BLaER1 treated with 17β-estradiol and CSF1 and Interleukin-3, amounts not matched to agents 10 nM and 100 nM (cell line): ENCODE data around the gene CBX8.

Experiments used
- H3K27ac ChIP-seq, 11 experiments: shearing (Covaris generic); formaldehyde crosslinking; 2 replicates each; pipeline ENCODE4 v1.8.1; 2022
- H3K27me3 ChIP-seq, 11 experiments: shearing (Covaris generic); formaldehyde crosslinking; 2 replicates each; pipeline ENCODE4 v1.8.1; 2022
- H3K36me3 ChIP-seq, 11 experiments: shearing (Covaris generic); formaldehyde crosslinking; 2 replicates each; pipeline ENCODE4 v1.8.1; 2022
- H3K4me1 ChIP-seq, 10 experiments: shearing (Covaris generic); formaldehyde crosslinking; 2 replicates each; pipeline ENCODE4 v1.8.1; 2022
- H3K4me2 ChIP-seq, 11 experiments: shearing (Covaris generic); formaldehyde crosslinking; 2 replicates each; pipeline ENCODE4 v1.8.1; 2022
- H3K4me3 ChIP-seq, 10 experiments: shearing (Covaris generic); formaldehyde crosslinking; 2 replicates each; pipeline ENCODE4 v1.8.1; 2022
- H3K9ac ChIP-seq, 11 experiments: shearing (Covaris generic); formaldehyde crosslinking; 2 replicates each; pipeline ENCODE4 v1.8.1; 2022
- H3K9me3 ChIP-seq, 11 experiments: shearing (Covaris generic); formaldehyde crosslinking; replicated peaks in 1 of 11; 2 replicates each; pipeline ENCODE4 v1.8.1; 2022
- H4K20me1 ChIP-seq, 11 experiments: shearing (Covaris generic); formaldehyde crosslinking; 2 replicates each; pipeline ENCODE4 v1.8.1; 2022
- Cebpa-rat ChIP-seq, 11 experiments: shearing (Covaris generic); IDR thresholded peaks; 2 replicates each; pipeline ENCODE4 v1.8.1; 2022

The CBX8 gene

GRCh38 chr17:79802736-79803420, 6.0 kb upstream of the CBX8 start:
- peaks cover 0 to 10% (median 0%) of the 10 kb centered on the region in 11 experiments; a peak in 2 of 22 replicates for H3K9me3 ChIP-seq
- no peak overlapping the region for H3K9ac ChIP-seq
- peaks cover 0 to 99% (median 92%) of the 10 kb centered on the region in 11 experiments; a peak in 18 of 22 replicates for H4K20me1 ChIP-seq
- H3K27me3 ChIP-seq, result peaks cover 100% of the 10 kb centered on the region in 11 experiments
- no peak for TF ChIP-seq Cebpa-rat (IDR thresholded peaks at IDR 0.05)
- H3K4me3 ChIP-seq, result peak overlapping the region in 4 of 10 experiments; percentile 7 to 63 (median 38); a peak in 4 of 20 replicates
- peak overlapping the region; percentile 45 to 91 (median 78); a peak in 21 of 22 replicates for H3K4me2 ChIP-seq
- H3K27ac ChIP-seq, result no peak overlapping the region
- H3K4me1 ChIP-seq, result peaks cover 51 to 81% (median 65%) of the 10 kb centered on the region in 10 experiments
- no peaks in the 10 kb centered on the region for H3K36me3 ChIP-seq

DNA sequence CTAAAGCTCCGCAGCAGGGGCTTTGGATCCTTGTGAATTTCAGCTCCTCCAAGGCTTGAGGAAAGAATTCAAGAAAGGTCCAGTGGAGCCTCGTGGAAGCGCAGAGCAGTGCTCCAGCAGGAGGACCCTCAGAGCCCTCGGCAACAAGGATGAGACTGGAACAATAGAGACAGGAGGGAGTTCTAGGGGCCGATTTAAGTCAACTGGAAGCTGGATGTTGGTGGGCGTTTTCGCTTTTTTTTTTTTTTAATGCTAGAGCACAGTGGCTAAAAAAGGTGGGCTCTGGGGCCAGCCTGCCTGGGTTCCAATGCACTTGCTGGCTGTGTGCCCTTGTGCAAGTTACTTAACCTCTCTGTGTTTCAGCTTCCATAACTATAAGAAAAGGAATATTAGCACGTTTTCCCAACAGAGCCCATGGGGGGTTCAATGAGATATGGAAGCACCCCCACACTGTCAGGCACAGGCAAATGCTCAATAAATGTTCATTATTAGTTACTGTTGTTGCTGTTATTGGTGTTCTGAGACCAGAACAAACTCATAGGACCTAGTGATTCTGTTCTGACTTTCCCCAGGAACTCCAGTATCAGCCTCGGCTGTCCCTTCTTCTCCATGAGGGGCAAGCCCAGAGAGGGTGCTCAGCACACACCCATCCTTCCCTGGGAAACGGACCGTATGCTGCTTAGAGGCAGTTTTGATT, 5.3 kb upstream of the CBX8 start:
- no peak overlapping the region for H3K27ac ChIP-seq
- H3K36me3 ChIP-seq, result no peaks in the 10 kb centered on the region
- peaks cover 95 to 97% (median 96%) of the 10 kb centered on the region in 11 experiments for H3K27me3 ChIP-seq
- H4K20me1 ChIP-seq, result peaks cover 0 to 94% (median 85%) of the 10 kb centered on the region in 11 experiments; a peak in 18 of 22 replicates
- H3K9me3 ChIP-seq, result peaks cover 0 to 10% (median 0%) of the 10 kb centered on the region in 11 experiments; a peak in 2 of 22 replicates
- peaks cover 53 to 83% (median 68%) of the 10 kb centered on the region in 10 experiments for H3K4me1 ChIP-seq
- no peak for TF ChIP-seq Cebpa-rat (IDR thresholded peaks at IDR 0.05)
- no peak overlapping the region for H3K9ac ChIP-seq
- H3K4me3 ChIP-seq, result no peak overlapping the region
- H3K4me2 ChIP-seq, result no peak overlapping the region; a peak in 1 of 22 replicates

DNA sequence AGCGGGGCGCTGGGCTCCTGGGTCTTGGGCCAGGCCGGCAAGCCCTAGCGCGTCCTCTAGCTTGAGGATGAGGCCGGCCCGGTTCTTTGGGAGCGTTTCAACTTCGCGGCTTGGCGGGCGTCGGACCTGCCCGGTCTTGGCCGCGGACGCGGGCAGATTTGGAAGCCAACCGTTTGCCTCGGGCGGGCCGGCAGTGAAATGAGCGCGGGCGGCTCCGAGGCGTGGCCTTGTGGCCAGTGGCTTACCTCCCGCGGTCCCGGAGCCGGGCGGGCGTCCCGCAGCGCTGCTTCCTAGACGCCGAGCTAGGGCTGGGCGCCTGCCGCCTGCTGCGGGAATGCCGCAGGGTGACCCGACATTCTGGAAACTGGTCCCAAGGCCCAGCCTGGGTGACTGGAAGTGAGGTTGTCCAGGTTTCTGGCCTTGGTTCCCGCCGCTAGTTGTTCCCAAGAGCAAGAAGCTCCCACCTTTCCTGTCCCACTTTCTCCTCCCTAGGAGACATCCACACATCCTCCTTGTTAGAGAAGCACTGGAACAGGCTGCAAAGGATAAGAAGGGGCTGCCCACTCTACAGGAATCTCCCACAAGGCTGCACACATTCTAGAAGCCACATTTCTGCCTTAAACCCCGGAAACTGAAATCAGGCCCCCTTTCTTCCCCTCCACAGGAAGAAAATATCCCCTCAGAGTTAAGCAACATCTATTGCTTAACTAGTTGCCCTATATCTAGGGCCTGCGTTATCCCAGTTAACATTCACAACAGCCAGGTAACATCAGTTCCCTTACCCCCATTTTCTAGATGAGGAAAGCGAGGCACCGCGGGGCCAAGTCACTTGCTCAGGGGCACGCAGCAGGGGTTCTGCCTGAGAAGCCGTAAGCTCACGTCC, 4.5 kb upstream of the CBX8 start:
- H3K27ac ChIP-seq, result no peak overlapping the region
- H3K4me1 ChIP-seq, result peaks cover 53 to 78% (median 68%) of the 10 kb centered on the region in 10 experiments
- peak overlapping the region; percentile 70 to 98 (median 90) for H3K4me2 ChIP-seq
- H4K20me1 ChIP-seq, result peaks cover 0 to 88% (median 78%) of the 10 kb centered on the region in 11 experiments; a peak in 18 of 22 replicates
- peak overlapping the region in 1 of 11 experiments; percentile 25; a peak in 1 of 22 replicates for H3K9ac ChIP-seq
- H3K36me3 ChIP-seq, result no peaks in the 10 kb centered on the region
- peaks cover 0 to 10% (median 0%) of the 10 kb centered on the region in 11 experiments; a peak in 2 of 22 replicates for H3K9me3 ChIP-seq
- H3K4me3 ChIP-seq, result peak overlapping the region in 9 of 10 experiments; percentile 38 to 63 (median 45); a peak in 17 of 20 replicates
- peaks cover 88 to 89% (median 88%) of the 10 kb centered on the region in 11 experiments for H3K27me3 ChIP-seq
- TF ChIP-seq Cebpa-rat (IDR thresholded peaks at IDR 0.05), result no peak

GRCh38 chr17:79800325-79801155, 3.7 kb upstream of the CBX8 start:
- no peaks in the 10 kb centered on the region for H3K36me3 ChIP-seq
- peak overlapping the region in 1 of 11 experiments; percentile 25; a peak in 2 of 22 replicates for H3K9ac ChIP-seq
- peaks cover 61 to 78% (median 70%) of the 10 kb centered on the region in 10 experiments for H3K4me1 ChIP-seq
- no peak for TF ChIP-seq Cebpa-rat (IDR thresholded peaks at IDR 0.05)
- H3K27ac ChIP-seq, result no peak overlapping the region
- peaks cover 0 to 88% (median 77%) of the 10 kb centered on the region in 11 experiments; a peak in 18 of 22 replicates for H4K20me1 ChIP-seq
- peak overlapping the region; percentile 70 to 98 (median 90) for H3K4me2 ChIP-seq
- H3K9me3 ChIP-seq, result peaks cover 0 to 10% (median 0%) of the 10 kb centered on the region in 11 experiments; a peak in 2 of 22 replicates
- peaks cover 79 to 83% (median 80%) of the 10 kb centered on the region in 11 experiments for H3K27me3 ChIP-seq
- peak overlapping the region; percentile 38 to 63 (median 46) for H3K4me3 ChIP-seq

GRCh38 chr17:79799538-79800324, 2.9 kb upstream of the CBX8 start:
- peak overlapping the region in 9 of 10 experiments; percentile 38 to 74 (median 51); a peak in 11 of 20 replicates for H3K4me3 ChIP-seq
- H3K4me2 ChIP-seq, result peak overlapping the region; percentile 70 to 98 (median 91)
- peaks cover 0 to 10% (median 0%) of the 10 kb centered on the region in 11 experiments; a peak in 2 of 22 replicates for H3K9me3 ChIP-seq
- peaks cover 5 to 7% (median 6%) of the 10 kb centered on the region in 11 experiments; a peak in 21 of 22 replicates for H3K36me3 ChIP-seq
- H3K27ac ChIP-seq, result no peak overlapping the region
- peaks cover 0 to 86% (median 76%) of the 10 kb centered on the region in 11 experiments; a peak in 20 of 22 replicates for H4K20me1 ChIP-seq
- H3K27me3 ChIP-seq, result peaks cover 71 to 81% (median 73%) of the 10 kb centered on the region in 11 experiments
- no peak overlapping the region for H3K9ac ChIP-seq
- peaks cover 61 to 76% (median 70%) of the 10 kb centered on the region in 10 experiments for H3K4me1 ChIP-seq
- no peak for TF ChIP-seq Cebpa-rat (IDR thresholded peaks at IDR 0.05)

DNA sequence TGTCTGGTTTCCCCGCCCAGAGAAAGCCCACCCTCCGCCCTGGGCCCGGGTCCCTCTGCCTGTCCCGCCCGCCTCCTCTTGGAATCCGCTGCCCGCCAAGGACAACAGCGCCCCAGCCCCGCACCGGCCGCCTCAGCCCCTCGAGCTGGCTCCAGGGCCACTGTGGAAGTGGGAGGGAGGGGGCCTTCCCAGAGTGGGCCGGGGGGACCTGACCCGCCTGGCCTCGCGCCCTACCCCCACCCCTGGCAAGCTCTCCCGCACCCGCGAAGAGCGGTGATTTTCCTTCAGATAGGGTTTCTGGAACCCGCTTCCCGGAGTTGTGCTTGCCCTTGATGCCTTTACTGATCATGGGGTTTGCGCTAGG, 2.3 kb upstream of the CBX8 start:
- H3K27ac ChIP-seq, result no peak overlapping the region
- TF ChIP-seq Cebpa-rat (IDR thresholded peaks at IDR 0.05), result no peak
- peaks cover 56 to 73% (median 64%) of the 10 kb centered on the region in 10 experiments for H3K4me1 ChIP-seq
- peak overlapping the region in 10 of 11 experiments; percentile 81 to 98 (median 92); a peak in 17 of 22 replicates for H3K4me2 ChIP-seq
- H3K4me3 ChIP-seq, result peak overlapping the region in 2 of 10 experiments; percentile 1 to 74; a peak in 1 of 20 replicates
- peaks cover 65 to 81% (median 72%) of the 10 kb centered on the region in 11 experiments for H3K27me3 ChIP-seq
- no peak overlapping the region for H3K9ac ChIP-seq
- peaks cover 8 to 12% (median 10%) of the 10 kb centered on the region in 11 experiments; a peak in 21 of 22 replicates for H3K36me3 ChIP-seq
- H3K9me3 ChIP-seq, result peaks cover 0 to 10% (median 0%) of the 10 kb centered on the region in 11 experiments; a peak in 2 of 22 replicates
- H4K20me1 ChIP-seq, result peaks cover 0 to 86% (median 76%) of the 10 kb centered on the region in 11 experiments; a peak in 20 of 22 replicates
